Inferior parietal cortex (tissue), 1 donor: ENCODE results near the gene NANOS2.

Experiments used
- DNase-seq: peaks from one replicate; pipeline ENCODE4 v3.0.0-alpha.2; 2016; ENCODE audit errors: extremely low spot score

NANOS2 gene

GRCh38 chr19:45913874-45914830 lies at the start of gene NANOS2:
Gene NANOS2 (minus strand): TSS chr19:45914778. CDS start chr19:45914693, 85 bp downstream.
- DNase-seq = no peak

- no peak for DNase-seq
These were observed 47.4 kb upstream of the NANOS2 start for GRCh38 chr19:45962021-45962420.

GRCh38 chr19:45960595-45961235 lies 46.1 kb upstream of the NANOS2 start:
- DNase-seq = no peak

- no peak for DNase-seq
These were observed 45.0 kb upstream of the NANOS2 start for GRCh38 chr19:45959517-45960025.

- no peak for DNase-seq
These were observed 44.4 kb upstream of the NANOS2 start for GRCh38 chr19:45958769-45959516.

- DNase-seq = no peak
These were observed 43.7 kb upstream of the NANOS2 start for GRCh38 chr19:45958320-45958719.

- no peak for DNase-seq
These were observed 41.5 kb upstream of the NANOS2 start for GRCh38 chr19:45955905-45956608.

- DNase-seq = no peak
These were observed 39.6 kb upstream of the NANOS2 start for GRCh38 chr19:45954156-45954555.

- no peak for DNase-seq
These were observed 39.1 kb upstream of the NANOS2 start for GRCh38 chr19:45953676-45954075.

- DNase-seq = no peak
These were observed 38.3 kb upstream of the NANOS2 start for GRCh38 chr19:45952686-45953505.

GRCh38 chr19:45952341-45952685 lies 37.7 kb upstream of the NANOS2 start:
- no peak for DNase-seq

- no peak for DNase-seq
These were observed 33.3 kb upstream of the NANOS2 start for GRCh38 chr19:45947926-45948325.

- no peak for DNase-seq
These were observed 25.9 kb upstream of the NANOS2 start for GRCh38 chr19:45940515-45940805.

- no peak for DNase-seq
These were observed 25.4 kb upstream of the NANOS2 start for GRCh38 chr19:45939792-45940514.

- no peak for DNase-seq
These were observed 24.2 kb upstream of the NANOS2 start for GRCh38 chr19:45938733-45939319.

- no peak for DNase-seq
These were observed 20.7 kb upstream of the NANOS2 start for GRCh38 chr19:45935267-45935666.

GRCh38 chr19:45934551-45935230 lies 20.1 kb upstream of the NANOS2 start:
- no peak for DNase-seq

GRCh38 chr19:45933759-45934158 lies 19.2 kb upstream of the NANOS2 start:
- DNase-seq = no peak

- no peak for DNase-seq
These were observed 16.5 kb upstream of the NANOS2 start for GRCh38 chr19:45931055-45931454.
